Measurements from ENCODE around the gene SCN9A. TPM values are rescaled to one million over a fixed set of nuclear protein-coding genes. Genes with fewer than 3 reads are reported as not detected.

Gene SCN9A
- total and polyA plus RNA-seq, 10 of the 15 experiments (the other 5 are each of a cell fraction or from before 2014, with no cell fraction given): 0.04 to 0.08 (median 0.08) TPM; not detected in 7

GRCh38 chr2:166170356-166170755 lies 205.4 kb downstream of the SCN9A start:
- CTCF ChIA-PET: no interaction called here
- intact Hi-C loops (cut with micrococcal nuclease; ENCODE audit: unreplicated experiment): no loop called here
- no peak for TF ChIP-seq CREB1 (IDR thresholded peaks at IDR 0.05; ENCODE audit: low read depth)
- no peak for TF ChIP-seq IKZF2 (IDR thresholded peaks at IDR 0.05)
- TF ChIP-seq BCLAF1 (IDR thresholded peaks at IDR 0.05): no peak
- TF ChIP-seq JUND (IDR thresholded peaks at IDR 0.05; ENCODE audit: low read depth, low read length): 0 out of 2 replicates have a peak, but pooled peaks have one; percentile 31
- TF ChIP-seq RUNX3 (IDR thresholded peaks at IDR 0.05; ENCODE audit: low read length): peak; percentile 85
- TF ChIP-seq JUNB (IDR thresholded peaks at IDR 0.05): peak; percentile 82
- TF ChIP-seq NR2C1 (IDR thresholded peaks at IDR 0.05): no peak
- TF ChIP-seq HDGF (IDR thresholded peaks at IDR 0.05): no peak
- peak; percentile 87 for TF ChIP-seq IRF4 (IDR thresholded peaks at IDR 0.05; ENCODE audit: low read depth, low read length)
- TF ChIP-seq POU2F2 (IDR thresholded peaks at IDR 0.05; ENCODE audit: borderline replicate concordance, low read depth, low read length): no peak
- no peak for TF ChIP-seq MYB (IDR thresholded peaks at IDR 0.05; ENCODE audit: borderline replicate concordance, low read depth, low read length)
- TF ChIP-seq USF1 (IDR thresholded peaks at IDR 0.05; ENCODE audit: borderline replicate concordance, extremely low read length, insufficient read depth, low read depth, low read length): no peak
- TF ChIP-seq BACH1 (IDR thresholded peaks at IDR 0.05; ENCODE audit: borderline replicate concordance): no peak
- no peak for TF ChIP-seq BCL3 (IDR thresholded peaks at IDR 0.05; ENCODE audit: borderline replicate concordance, insufficient read depth, low read depth, low read length, poor library complexity, severe bottlenecking)
- TF ChIP-seq TCF3 (IDR thresholded peaks at IDR 0.05; ENCODE audit: borderline replicate concordance, insufficient read depth, low read depth, low read length): no peak
- no peak for TF ChIP-seq CBX5 (IDR thresholded peaks at IDR 0.05; ENCODE audit: low read depth)
- no peak for TF ChIP-seq SMAD1 (IDR thresholded peaks at IDR 0.05; ENCODE audit: low read depth, partially characterized antibody)
- TF ChIP-seq REST (IDR thresholded peaks at IDR 0.05; ENCODE audit: low read depth, low read length): no peak

More at GRCh38 chr2:166170356-166170755, 205.4 kb downstream of the SCN9A start:
- in situ Hi-C loops (cut with MboI): no loop called here
- Histone ChIP-seq H3K36me3 (ENCODE audit: control insufficient read depth in 2 of 2, insufficient read depth in 2 of 2, low read length in 1 of 2) (no peaks in the 10 kb centered on the region), H3K27me3 (replicated peaks in 1 of 2; ENCODE audit: control insufficient read depth in 2 of 2, insufficient read depth in 2 of 2, low read length in 1 of 2) (no peaks in the 10 kb centered on the region), H3K4me1 (ENCODE audit: control insufficient read depth, insufficient read depth, low read length) (no peaks in the 10 kb centered on the region), H3K9ac (ENCODE audit: control insufficient read depth, insufficient read depth, low read length) (no peak overlapping the region), H3K79me2 (ENCODE audit: control insufficient read depth, insufficient read depth, low read length) (no peaks in the 10 kb centered on the region), H3K9me3 (replicated peaks; ENCODE audit: control insufficient read depth, insufficient read depth, low read length) (no peaks in the 10 kb centered on the region), H3K4me3 (no peak overlapping the region), H3K27ac (ENCODE audit: control insufficient read depth, insufficient read depth) (no peak overlapping the region), H3K4me2 (ENCODE audit: control insufficient read depth, insufficient read depth) (no peak overlapping the region), H4K20me1 (ENCODE audit: control insufficient read depth, insufficient read depth) (no peaks in the 10 kb centered on the region), H2AFZ (ENCODE audit: control insufficient read depth, low read depth, low read length) (no peak overlapping the region)
- ChIA-PET RAD21 (ENCODE audit: unreplicated experiment) (no interaction called here), SMC1A (ENCODE audit: uncharacterized antibody, unreplicated experiment) (interaction anchor here (1.3 kb wide), 1 partner anchor 10 kb away, joined by 3 read pairs; no protein-coding TSS in a partner anchor), POLR2A (no interaction called here)
- no peak for FAIRE-seq
- peak; percentile 71 for ATAC-seq
- no peak for DNase-seq (ENCODE audit: low read depth, low spot score)
- WGBS (ENCODE audit: insufficient coverage, insufficient replicate concordance, low lambda C conversion rate, missing lambda C conversion rate): 16% methylated on average over 2 of the region's 2 CpGs
- no TSS peak for BruUV-seq (replicated peaks)

Data from GM12878 (cell line).